Calu3 (cell line): ENCODE data around the gene BCAS3. TPM values are rescaled to one million over a fixed set of nuclear protein-coding genes. Genes with fewer than 3 reads are reported as not detected.

Experiments
- BruUV-seq: library from RNA; stranded (reverse); fragments of 400-500 nt; replicated peaks from 2 replicates; lab custom pipeline; 2021; lab: Mats Ljungman, UMichigan
- CTCF ChIA-PET: fragments of 300-600 bp; sonication (Branson Sonifier 250); formaldehyde crosslinking; loops from one replicate; lab custom pipeline; 2022; ENCODE audit warnings: antibody characterized with exemption; lab: Charles Lee
- DNase-seq: peaks from one replicate; pipeline ENCODE4 v3.0.0; 2022
- H3K27ac Mint-ChIP-seq: one replicate; pipeline ENCODE4 v1.8.0; 2022; ENCODE audit warnings: mixed read lengths; ENCODE audit not compliant: unreplicated experiment
- H3K27me3 Mint-ChIP-seq: one replicate; pipeline ENCODE4 v1.8.0; 2022; ENCODE audit warnings: mixed read lengths; ENCODE audit not compliant: unreplicated experiment
- H3K36me3 Mint-ChIP-seq: one replicate; pipeline ENCODE4 v1.8.0; 2022; ENCODE audit warnings: mild to moderate bottlenecking, moderate library complexity, mixed read lengths; ENCODE audit not compliant: insufficient read depth, unreplicated experiment
- H3K4me1 Mint-ChIP-seq: one replicate; pipeline ENCODE4 v1.8.0; 2022; ENCODE audit warnings: mild to moderate bottlenecking, low read depth, mixed read lengths; ENCODE audit not compliant: unreplicated experiment
- H3K4me3 Mint-ChIP-seq: one replicate; pipeline ENCODE4 v1.8.0; 2022; ENCODE audit warnings: mild to moderate bottlenecking, low read depth, moderate library complexity, mixed read lengths; ENCODE audit not compliant: unreplicated experiment
- H3K9me3 Mint-ChIP-seq: one replicate; pipeline ENCODE4 v1.8.0; 2022; ENCODE audit warnings: low read depth, mixed read lengths; ENCODE audit not compliant: unreplicated experiment
- CTCF ChIP-seq: fragments of 200-600 bp; IDR thresholded peaks from one replicate; pipeline ENCODE4 v1.8.0; 2022; ENCODE audit warnings: antibody characterized with exemption; ENCODE audit not compliant: unreplicated experiment
- intact Hi-C: fragments of 100-400 bp; cut with micrococcal nuclease; formaldehyde crosslinking; loops from one replicate; pipeline ENCODE4 v1.10.0; 2022; ENCODE audit not compliant: unreplicated experiment
- total RNA-seq: library from RNA; stranded (reverse); gene quantifications from 2 replicates; pipeline ENCODE4 v1.2.3, GENCODE V29; 2022

The BCAS3 gene
- total RNA-seq, 1 experiment from 2014 or later, result 10.9 TPM

GRCh38 chr17:60899115-60899514 lies 221.5 kb downstream of the BCAS3 start:
- intact Hi-C loops, result no loop called here
- Mint-ChIP-seq H3K27ac (no peak overlapping the region), H3K4me3 (no peak overlapping the region), H3K36me3 (no peaks in the 10 kb centered on the region), H3K9me3 (peaks cover 3% of the 10 kb centered on the region), H3K27me3 (no peaks in the 10 kb centered on the region), H3K4me1 (no peaks in the 10 kb centered on the region)
- CTCF ChIA-PET, result no interaction called here
- no peak for DNase-seq
- no TSS peak for BruUV-seq
- no peak for TF ChIP-seq CTCF

- no peak for DNase-seq
- CTCF ChIA-PET, result interaction anchor here (0.7 kb wide), 1 partner anchor 289 kb away, joined by 3 read pairs; no protein-coding TSS in a partner anchor
- no peak for TF ChIP-seq CTCF
- no peak overlapping the region for H3K4me3 Mint-ChIP-seq
- H3K27me3 Mint-ChIP-seq, result no peaks in the 10 kb centered on the region
- no TSS peak for BruUV-seq
- peaks cover 3% of the 10 kb centered on the region for H3K9me3 Mint-ChIP-seq
- no peaks in the 10 kb centered on the region for H3K36me3 Mint-ChIP-seq
- H3K27ac Mint-ChIP-seq, result no peak overlapping the region
- intact Hi-C loops, result no loop called here
- no peaks in the 10 kb centered on the region for H3K4me1 Mint-ChIP-seq
Measured at GRCh38 chr17:60900688-60901087, 223.0 kb downstream of the BCAS3 start.

GRCh38 chr17:60901242-60901641 lies 223.6 kb downstream of the BCAS3 start:
- H3K27me3 Mint-ChIP-seq, result no peaks in the 10 kb centered on the region
- H3K36me3 Mint-ChIP-seq, result no peaks in the 10 kb centered on the region
- no peak overlapping the region for H3K4me3 Mint-ChIP-seq
- no peaks in the 10 kb centered on the region for H3K4me1 Mint-ChIP-seq
- DNase-seq, result no peak
- TF ChIP-seq CTCF, result no peak
- CTCF ChIA-PET, result interaction anchor here (0.7 kb wide), 1 partner anchor 288 kb away, joined by 3 read pairs; no protein-coding TSS in a partner anchor
- intact Hi-C loops, result no loop called here
- no peak overlapping the region for H3K27ac Mint-ChIP-seq
- H3K9me3 Mint-ChIP-seq, result peaks cover 3% of the 10 kb centered on the region
- BruUV-seq, result no TSS peak

- intact Hi-C loops, result no loop called here
- no peak for DNase-seq
- Mint-ChIP-seq H3K4me1 (no peaks in the 10 kb centered on the region), H3K27me3 (no peaks in the 10 kb centered on the region), H3K36me3 (no peaks in the 10 kb centered on the region), H3K4me3 (no peak overlapping the region), H3K9me3 (peaks cover 2% of the 10 kb centered on the region), H3K27ac (no peak overlapping the region)
- no TSS peak for BruUV-seq
- CTCF ChIA-PET, result no interaction called here
- no peak for TF ChIP-seq CTCF
Measured at GRCh38 chr17:60901806-60902205, 224.2 kb downstream of the BCAS3 start.
